H9 (cell line): Measurements from ENCODE around the gene STPG1. TPM values are rescaled to one million over a fixed set of nuclear protein-coding genes. Genes with fewer than 3 reads are reported as not detected.
A peak's percentile ranks its signal among the peaks of the same experiment; 100 is the strongest.

Source experiments
- DNase-seq: peaks from one replicate; pipeline ENCODE4 v3.0.0-alpha.2; 2017
- H2AFZ ChIP-seq: one replicate; pipeline ENCODE4 v1.6.1; 2013; ENCODE audit warnings: mild to moderate bottlenecking, low read length, control low read depth, moderate library complexity
- H2AK5ac ChIP-seq: 2 replicates; pipeline ENCODE4 v1.6.1; 2013; ENCODE audit warnings: low read length, control low read depth, mixed read lengths; ENCODE audit not compliant: insufficient read length
- H2BK120ac ChIP-seq: one replicate; pipeline ENCODE4 v1.6.1; 2013; ENCODE audit warnings: low read depth, mild to moderate bottlenecking, low read length, control low read depth, inconsistent platforms; ENCODE audit not compliant: poor library complexity, severe bottlenecking
- H2BK12ac ChIP-seq: 2 replicates; pipeline ENCODE4 v1.6.1; 2013; ENCODE audit warnings: low read length, control low read depth, mixed read lengths, low read depth; ENCODE audit not compliant: insufficient read length
- H2BK15ac ChIP-seq: 2 replicates; pipeline ENCODE4 v1.6.1; 2013; ENCODE audit warnings: low read depth, low read length, control low read depth
- H2BK20ac ChIP-seq: one replicate; pipeline ENCODE4 v1.6.1; 2013; ENCODE audit warnings: low read depth, mild to moderate bottlenecking, low read length, control low read depth, inconsistent platforms; ENCODE audit not compliant: poor library complexity, severe bottlenecking
- H2BK5ac ChIP-seq: 2 replicates; pipeline ENCODE4 v1.6.1; 2013; ENCODE audit warnings: low read length, control low read depth, mixed read lengths; ENCODE audit not compliant: insufficient read length
- H3K14ac ChIP-seq: 2 replicates; pipeline ENCODE4 v1.6.1; 2013; ENCODE audit warnings: low read length, control low read depth; ENCODE audit not compliant: insufficient read depth
- H3K18ac ChIP-seq: 2 replicates; pipeline ENCODE4 v1.6.1; 2013; ENCODE audit warnings: low read depth, mild to moderate bottlenecking, mixed read lengths, low read length, control low read depth; ENCODE audit not compliant: insufficient read length
- H3K23ac ChIP-seq: 2 replicates; pipeline ENCODE4 v1.6.1; 2013; ENCODE audit warnings: low read length, control low read depth, mixed read lengths, low read depth; ENCODE audit not compliant: insufficient read length
- H3K23me2 ChIP-seq: 2 replicates; pipeline ENCODE4 v1.6.1; 2013; ENCODE audit warnings: low read depth, mild to moderate bottlenecking, mixed read lengths, low read length, control low read depth; ENCODE audit not compliant: insufficient read length, poor library complexity, severe bottlenecking
- H3K27ac ChIP-seq: 2 replicates; pipeline ENCODE4 v1.5.1; 2013; ENCODE audit warnings: low read length, control low read depth, mixed read lengths, low read depth; ENCODE audit not compliant: insufficient read length
- H3K27me3 ChIP-seq: 2 replicates; pipeline ENCODE4 v1.6.1; 2013; ENCODE audit warnings: low read length, control low read depth, inconsistent platforms; ENCODE audit not compliant: insufficient read depth
- H3K4ac ChIP-seq: 2 replicates; pipeline ENCODE4 v1.6.1; 2013; ENCODE audit warnings: low read depth, mild to moderate bottlenecking, control low read depth, inconsistent platforms, low read length, moderate library complexity
- H3K4me1 ChIP-seq: 2 replicates; pipeline ENCODE4 v1.6.1; 2013; ENCODE audit warnings: low read length, control low read depth, inconsistent platforms; ENCODE audit not compliant: insufficient read depth
- H3K4me2 ChIP-seq: 2 replicates; pipeline ENCODE4 v1.6.1; 2013; ENCODE audit warnings: low read length, control low read depth, mixed read lengths; ENCODE audit not compliant: insufficient read length, insufficient read depth
- H3K56ac ChIP-seq: 2 replicates; pipeline ENCODE4 v1.6.1; 2013; ENCODE audit warnings: low read depth, mild to moderate bottlenecking, mixed read lengths, low read length, control low read depth; ENCODE audit not compliant: insufficient read length
- H3K79me1 ChIP-seq: 2 replicates; pipeline ENCODE4 v1.6.1; 2013; ENCODE audit warnings: low read depth, mild to moderate bottlenecking, moderate library complexity, low read length, control low read depth, inconsistent platforms; ENCODE audit not compliant: insufficient read depth, poor library complexity, severe bottlenecking
- H3K79me2 ChIP-seq: 2 replicates; pipeline ENCODE4 v1.6.1; 2013; ENCODE audit warnings: low read length, control low read depth, inconsistent platforms; ENCODE audit not compliant: insufficient read depth
- H3K9ac ChIP-seq: 2 replicates; pipeline ENCODE4 v1.6.1; 2013; ENCODE audit warnings: low read length, control low read depth, mixed read lengths; ENCODE audit not compliant: insufficient read length; ENCODE audit errors: extremely low read depth
- H3K9me3 ChIP-seq: one replicate; pipeline ENCODE4 v1.6.1; 2013; ENCODE audit warnings: low read depth, low read length, inconsistent platforms; ENCODE audit not compliant: control insufficient read depth
- H3T11ph ChIP-seq: one replicate; pipeline ENCODE4 v1.6.1; 2013; ENCODE audit warnings: mild to moderate bottlenecking, low read length, control low read depth, inconsistent platforms
- H4K20me1 ChIP-seq: one replicate; pipeline ENCODE4 v1.6.1; 2013; ENCODE audit not compliant: control insufficient read depth, insufficient read length, insufficient read depth
- H4K5ac ChIP-seq: 2 replicates; pipeline ENCODE4 v1.6.1; 2013; ENCODE audit warnings: low read depth, mild to moderate bottlenecking, mixed read lengths, low read length, control low read depth; ENCODE audit not compliant: insufficient read length
- H4K8ac ChIP-seq: replicated peaks from 2 replicates; pipeline ENCODE4 v1.6.1; 2013; ENCODE audit warnings: low read length, control low read depth, mixed read lengths, low read depth; ENCODE audit not compliant: insufficient read length
- H4K91ac ChIP-seq: 2 replicates; pipeline ENCODE4 v1.6.1; 2013; ENCODE audit warnings: low read depth, mild to moderate bottlenecking, moderate library complexity, mixed read lengths, low read length, control low read depth; ENCODE audit not compliant: insufficient read length
- H3K27ac Mint-ChIP-seq, 3 experiments: 2 replicates in 2 of 3; 3 replicates in 1 of 3; pipeline ENCODE4 v1.8.0; 2020 to 2021; ENCODE audit warnings: mixed read lengths in 3 of 3, mild to moderate bottlenecking in 1 of 3, moderate library complexity in 1 of 3
- H3K27me3 Mint-ChIP-seq: 2 replicates; pipeline ENCODE4 v1.8.0; 2021; ENCODE audit warnings: low read depth, mild to moderate bottlenecking, moderate library complexity, mixed read lengths
- H3K36me3 Mint-ChIP-seq, 3 experiments: 2 replicates in 2 of 3; 3 replicates in 1 of 3; pipeline ENCODE4 v1.8.0; 2020 to 2021; ENCODE audit warnings: low read depth in 3 of 3, mixed read lengths in 3 of 3; ENCODE audit not compliant: insufficient read depth in 1 of 3
- H3K4me1 Mint-ChIP-seq, 2 experiments: 2 replicates each; pipeline ENCODE4 v1.8.0; 2020; ENCODE audit warnings: mixed read lengths in 2 of 2
- H3K4me3 Mint-ChIP-seq, 2 experiments: 2 replicates in 1 of 2; 3 replicates in 1 of 2; pipeline ENCODE4 v1.8.0; 2020 to 2021; ENCODE audit warnings: mild to moderate bottlenecking in 2 of 2, mixed read lengths in 2 of 2, moderate library complexity in 1 of 2
- H3K9me3 Mint-ChIP-seq, 2 experiments: 2 replicates in 1 of 2; 3 replicates in 1 of 2; pipeline ENCODE4 v1.8.0; 2020; ENCODE audit warnings: mild to moderate bottlenecking in 2 of 2, mixed read lengths in 2 of 2, moderate library complexity in 1 of 2
- WGBS: extraction: QIAGEN DNeasy Blood & Tissue Kit; methylation state at CpG from one replicate; pipeline ENCODE4 v1.1.7; 2013; ENCODE audit warnings: missing lambda C conversion rate, low lambda C conversion rate, mixed read lengths; ENCODE audit not compliant: insufficient read length; ENCODE audit errors: extremely low coverage; 5-methylcytosine and 5-hydroxymethylcytosine counted together
- total RNA-seq: library from RNA; stranded (reverse); gene quantifications from 2 replicates; pipeline ENCODE4 v1.2.1, GENCODE V29; 2021
- TF ChIP-seq, protein P1 (sequence below): fragments of 200-600 bp; sonication (generic); conservative IDR thresholded peaks from 3 replicates; pipeline ENCODE4 v1.8.0; 2021; ENCODE audit warnings: antibody characterized with exemption, mild to moderate bottlenecking

Gene STPG1
- total RNA-seq, 1 experiment from 2014 or later, result 8.3 TPM

DNA sequence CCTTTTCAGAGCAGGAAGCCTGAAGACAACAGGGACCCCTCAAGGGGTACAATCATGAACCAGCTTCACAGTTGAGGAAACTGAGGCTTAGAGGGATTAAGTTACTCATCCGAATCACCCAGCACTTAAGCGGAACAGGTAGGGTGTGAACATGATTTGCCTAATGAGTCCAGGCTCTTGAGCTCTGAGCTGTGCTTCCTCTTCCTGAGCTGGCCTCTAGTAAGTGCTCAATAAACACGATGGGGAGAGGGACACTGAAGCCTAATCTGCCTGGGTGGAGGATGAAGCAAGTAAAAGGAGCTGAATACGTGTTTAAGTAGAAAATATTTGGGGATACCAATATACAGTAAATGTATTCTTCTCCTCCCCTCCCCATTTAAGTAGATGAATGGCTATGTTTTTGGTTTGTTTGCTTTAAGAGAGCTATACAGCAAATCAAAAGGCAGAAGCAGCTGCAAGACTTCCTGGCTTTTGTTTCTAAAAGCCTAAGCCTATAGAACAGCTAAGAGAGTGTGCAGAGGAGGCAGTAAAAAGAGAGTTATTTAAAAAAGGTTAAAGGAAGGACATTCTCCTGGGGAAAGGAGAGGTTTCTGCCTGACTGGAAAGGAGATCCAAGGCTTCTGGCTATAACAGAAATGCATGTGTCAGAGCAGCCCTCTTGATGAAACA lies 20.5 kb downstream of the STPG1 start:
- no peak overlapping the region for H2BK120ac ChIP-seq
- H3K79me2 ChIP-seq, result no peaks in the 10 kb centered on the region
- H3K56ac ChIP-seq, result no peak overlapping the region
- no peak overlapping the region for H4K8ac ChIP-seq
- no CpG with 5 or more reads among the region's 4 CpGs for WGBS
- no peaks in the 10 kb centered on the region for H3K9me3 ChIP-seq
- Mint-ChIP-seq H3K4me3 (no peak overlapping the region), H3K4me1 (peaks cover 31 to 33% of the 10 kb centered on the region in 2 experiments), H3K9me3 (no peaks in the 10 kb centered on the region), H3K27me3 (no peaks in the 10 kb centered on the region), H3K27ac (peak overlapping the region in 2 of 3 experiments; percentile 49 to 50; a peak in 5 of 7 replicates), H3K36me3 (peaks cover 0 to 18% (median 9%) of the 10 kb centered on the region in 3 experiments; a peak in 3 of 7 replicates)
- TF ChIP-seq, protein P1, sequence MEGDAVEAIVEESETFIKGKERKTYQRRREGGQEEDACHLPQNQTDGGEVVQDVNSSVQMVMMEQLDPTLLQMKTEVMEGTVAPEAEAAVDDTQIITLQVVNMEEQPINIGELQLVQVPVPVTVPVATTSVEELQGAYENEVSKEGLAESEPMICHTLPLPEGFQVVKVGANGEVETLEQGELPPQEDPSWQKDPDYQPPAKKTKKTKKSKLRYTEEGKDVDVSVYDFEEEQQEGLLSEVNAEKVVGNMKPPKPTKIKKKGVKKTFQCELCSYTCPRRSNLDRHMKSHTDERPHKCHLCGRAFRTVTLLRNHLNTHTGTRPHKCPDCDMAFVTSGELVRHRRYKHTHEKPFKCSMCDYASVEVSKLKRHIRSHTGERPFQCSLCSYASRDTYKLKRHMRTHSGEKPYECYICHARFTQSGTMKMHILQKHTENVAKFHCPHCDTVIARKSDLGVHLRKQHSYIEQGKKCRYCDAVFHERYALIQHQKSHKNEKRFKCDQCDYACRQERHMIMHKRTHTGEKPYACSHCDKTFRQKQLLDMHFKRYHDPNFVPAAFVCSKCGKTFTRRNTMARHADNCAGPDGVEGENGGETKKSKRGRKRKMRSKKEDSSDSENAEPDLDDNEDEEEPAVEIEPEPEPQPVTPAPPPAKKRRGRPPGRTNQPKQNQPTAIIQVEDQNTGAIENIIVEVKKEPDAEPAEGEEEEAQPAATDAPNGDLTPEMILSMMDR, result no peak
- H2BK20ac ChIP-seq, result no peak overlapping the region
- H2AK5ac ChIP-seq, result no peak overlapping the region
- H3K4me1 ChIP-seq, result 0 out of 2 replicates have a peak, but pooled peaks cover 5% of the 10 kb centered on the region
- no peak for DNase-seq
- H4K5ac ChIP-seq, result no peak overlapping the region
- no peak overlapping the region for H3K4me2 ChIP-seq
- H3K27me3 ChIP-seq, result no peaks in the 10 kb centered on the region
- no peak overlapping the region for H3K23ac ChIP-seq
- no peaks in the 10 kb centered on the region for H3K79me1 ChIP-seq
- H2BK5ac ChIP-seq, result no peak overlapping the region
- no peaks in the 10 kb centered on the region for H3K23me2 ChIP-seq
- H2AFZ ChIP-seq, result no peak overlapping the region
- no peak overlapping the region for H4K91ac ChIP-seq
- H3K14ac ChIP-seq, result no peak overlapping the region
- H2BK15ac ChIP-seq, result no peak overlapping the region
- no peak overlapping the region for H3K18ac ChIP-seq
- no peak overlapping the region for H3K27ac ChIP-seq
- H3K4ac ChIP-seq, result no peak overlapping the region
- no peak overlapping the region for H3T11ph ChIP-seq
- H4K20me1 ChIP-seq, result no peaks in the 10 kb centered on the region
- H2BK12ac ChIP-seq, result no peak overlapping the region
- no peak overlapping the region for H3K9ac ChIP-seq
